ENCODE results near the gene SELPLG.

The SELPLG gene

GRCh38 chr12:108642899-108643654 is 9.4 kb upstream of the SELPLG start:
- Histone ChIP-seq H3K9ac (ENCODE audit: low read depth, low read length, poor library complexity, severe bottlenecking) (no peak overlapping the region), H2AFZ (ENCODE audit: low read length) (no peak overlapping the region), H3F3A (ENCODE audit: low read depth) (no peaks in the 10 kb centered on the region), H3K4me2 (ENCODE audit: low read depth, low read length, poor library complexity, severe bottlenecking) (no peak overlapping the region), H4K20me1 (ENCODE audit: insufficient read depth, low read length, poor library complexity, severe bottlenecking) (no peaks in the 10 kb centered on the region), H3K4me1 (ENCODE audit: insufficient read depth, low read length, poor library complexity, severe bottlenecking) (peaks cover 28% of the 10 kb centered on the region), H3K9me3 (ENCODE audit: insufficient read depth, low read depth, low read length) (no peaks in the 10 kb centered on the region), H3K9me2 (replicated peaks; ENCODE audit: low read depth, low read length) (no peaks in the 10 kb centered on the region), H3K79me2 (ENCODE audit: insufficient read depth, low read length) (no peaks in the 10 kb centered on the region), H3K27me3 (ENCODE audit: insufficient read depth, low read length, poor library complexity, severe bottlenecking) (no peaks in the 10 kb centered on the region), H3K4me3 (ENCODE audit: low read length, poor library complexity, severe bottlenecking) (no peak overlapping the region), H3K36me3 (ENCODE audit: insufficient read depth, low read length) (peaks cover 34% of the 10 kb centered on the region; the same call in 1 of the 2 replicates)
- no peak for TF ChIP-seq CTCF (conservative IDR thresholded peaks at IDR 0.05; ENCODE audit: low read length)
- no peak for TF ChIP-seq EZH2phosphoT487 (IDR thresholded peaks at IDR 0.05; ENCODE audit: borderline replicate concordance)

- Histone ChIP-seq H4K20me1 (ENCODE audit: insufficient read depth, low read length, poor library complexity, severe bottlenecking) (no peaks in the 10 kb centered on the region), H3K9me2 (replicated peaks; ENCODE audit: low read depth, low read length) (no peaks in the 10 kb centered on the region), H3K4me2 (ENCODE audit: low read depth, low read length, poor library complexity, severe bottlenecking) (no peak overlapping the region), H2AFZ (ENCODE audit: low read length) (no peak overlapping the region), H3K9ac (ENCODE audit: low read depth, low read length, poor library complexity, severe bottlenecking) (no peak overlapping the region), H3K79me2 (ENCODE audit: insufficient read depth, low read length) (no peaks in the 10 kb centered on the region), H3K36me3 (ENCODE audit: insufficient read depth, low read length) (peaks cover 27% of the 10 kb centered on the region; the same call in 1 of the 2 replicates), H3K27me3 (ENCODE audit: insufficient read depth, low read length, poor library complexity, severe bottlenecking) (no peaks in the 10 kb centered on the region), H3F3A (ENCODE audit: low read depth) (no peaks in the 10 kb centered on the region), H3K4me3 (ENCODE audit: low read length, poor library complexity, severe bottlenecking) (no peak overlapping the region), H3K9me3 (ENCODE audit: insufficient read depth, low read depth, low read length) (no peaks in the 10 kb centered on the region), H3K4me1 (ENCODE audit: insufficient read depth, low read length, poor library complexity, severe bottlenecking) (peaks cover 35% of the 10 kb centered on the region)
- TF ChIP-seq EZH2phosphoT487 (IDR thresholded peaks at IDR 0.05; ENCODE audit: borderline replicate concordance) (no peak), CTCF (conservative IDR thresholded peaks at IDR 0.05; ENCODE audit: low read length) (no peak)
These were observed 8.7 kb upstream of the SELPLG start for GRCh38 chr12:108642269-108642870.

GRCh38 chr12:108641446-108642268 is 8.0 kb upstream of the SELPLG start:
- no peak overlapping the region for H3K9ac ChIP-seq (ENCODE audit: low read depth, low read length, poor library complexity, severe bottlenecking)
- no peaks in the 10 kb centered on the region for H3F3A ChIP-seq (ENCODE audit: low read depth)
- peaks cover 40% of the 10 kb centered on the region for H3K4me1 ChIP-seq (ENCODE audit: insufficient read depth, low read length, poor library complexity, severe bottlenecking)
- H3K9me3 ChIP-seq (ENCODE audit: insufficient read depth, low read depth, low read length), result no peaks in the 10 kb centered on the region
- H3K9me2 ChIP-seq (replicated peaks; ENCODE audit: low read depth, low read length), result no peaks in the 10 kb centered on the region
- H2AFZ ChIP-seq (ENCODE audit: low read length), result no peak overlapping the region
- H4K20me1 ChIP-seq (ENCODE audit: insufficient read depth, low read length, poor library complexity, severe bottlenecking), result no peaks in the 10 kb centered on the region
- TF ChIP-seq CTCF (conservative IDR thresholded peaks at IDR 0.05; ENCODE audit: low read length) (no peak), EZH2phosphoT487 (IDR thresholded peaks at IDR 0.05; ENCODE audit: borderline replicate concordance) (no peak)
- peaks cover 21% of the 10 kb centered on the region; the same call in 1 of the 2 replicates for H3K36me3 ChIP-seq (ENCODE audit: insufficient read depth, low read length)
- no peaks in the 10 kb centered on the region for H3K27me3 ChIP-seq (ENCODE audit: insufficient read depth, low read length, poor library complexity, severe bottlenecking)
- no peak overlapping the region for H3K4me2 ChIP-seq (ENCODE audit: low read depth, low read length, poor library complexity, severe bottlenecking)
- H3K4me3 ChIP-seq (ENCODE audit: low read length, poor library complexity, severe bottlenecking), result no peak overlapping the region
- H3K79me2 ChIP-seq (ENCODE audit: insufficient read depth, low read length), result no peaks in the 10 kb centered on the region
